A375 (cell line): ENCODE data around the gene DNAH17. TPM values are rescaled to one million over a fixed set of nuclear protein-coding genes. Genes with fewer than 3 reads are reported as not detected.

ENCODE experiments used
- small RNA-seq: library from RNA; depleted of rRNA; stranded (forward); fragments of <200 nt; gene quantifications from one replicate; pipeline ENCODE3, GENCODE V24; 2014
- total RNA-seq: library from RNA; depleted of rRNA; stranded (reverse); fragments of >200 nt; shearing (Covaris generic); gene quantifications from 2 replicates; pipeline ENCODE4 v1.2.3, GENCODE V29; 2014; rRNA removed

DNAH17 gene, protein sequence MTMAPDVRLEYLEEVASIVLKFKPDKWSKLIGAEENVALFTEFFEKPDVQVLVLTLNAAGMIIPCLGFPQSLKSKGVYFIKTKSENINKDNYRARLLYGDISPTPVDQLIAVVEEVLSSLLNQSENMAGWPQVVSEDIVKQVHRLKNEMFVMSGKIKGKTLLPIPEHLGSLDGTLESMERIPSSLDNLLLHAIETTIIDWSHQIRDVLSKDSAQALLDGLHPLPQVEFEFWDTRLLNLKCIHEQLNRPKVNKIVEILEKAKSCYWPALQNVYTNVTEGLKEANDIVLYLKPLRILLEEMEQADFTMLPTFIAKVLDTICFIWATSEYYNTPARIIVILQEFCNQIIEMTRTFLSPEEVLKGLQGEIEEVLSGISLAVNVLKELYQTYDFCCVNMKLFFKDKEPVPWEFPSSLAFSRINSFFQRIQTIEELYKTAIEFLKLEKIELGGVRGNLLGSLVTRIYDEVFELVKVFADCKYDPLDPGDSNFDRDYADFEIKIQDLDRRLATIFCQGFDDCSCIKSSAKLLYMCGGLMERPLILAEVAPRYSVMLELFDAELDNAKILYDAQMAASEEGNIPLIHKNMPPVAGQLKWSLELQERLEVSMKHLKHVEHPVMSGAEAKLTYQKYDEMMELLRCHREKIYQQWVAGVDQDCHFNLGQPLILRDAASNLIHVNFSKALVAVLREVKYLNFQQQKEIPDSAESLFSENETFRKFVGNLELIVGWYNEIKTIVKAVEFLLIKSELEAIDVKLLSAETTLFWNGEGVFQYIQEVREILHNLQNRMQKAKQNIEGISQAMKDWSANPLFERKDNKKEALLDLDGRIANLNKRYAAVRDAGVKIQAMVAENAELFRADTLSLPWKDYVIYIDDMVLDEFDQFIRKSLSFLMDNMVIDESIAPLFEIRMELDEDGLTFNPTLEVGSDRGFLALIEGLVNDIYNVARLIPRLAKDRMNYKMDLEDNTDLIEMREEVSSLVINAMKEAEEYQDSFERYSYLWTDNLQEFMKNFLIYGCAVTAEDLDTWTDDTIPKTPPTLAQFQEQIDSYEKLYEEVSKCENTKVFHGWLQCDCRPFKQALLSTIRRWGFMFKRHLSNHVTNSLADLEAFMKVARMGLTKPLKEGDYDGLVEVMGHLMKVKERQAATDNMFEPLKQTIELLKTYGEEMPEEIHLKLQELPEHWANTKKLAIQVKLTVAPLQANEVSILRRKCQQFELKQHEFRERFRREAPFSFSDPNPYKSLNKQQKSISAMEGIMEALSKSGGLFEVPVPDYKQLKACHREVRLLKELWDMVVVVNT (N-terminal part only)
- total RNA-seq, result 0.13 and 0.30 TPM in 2 replicates

DNA sequence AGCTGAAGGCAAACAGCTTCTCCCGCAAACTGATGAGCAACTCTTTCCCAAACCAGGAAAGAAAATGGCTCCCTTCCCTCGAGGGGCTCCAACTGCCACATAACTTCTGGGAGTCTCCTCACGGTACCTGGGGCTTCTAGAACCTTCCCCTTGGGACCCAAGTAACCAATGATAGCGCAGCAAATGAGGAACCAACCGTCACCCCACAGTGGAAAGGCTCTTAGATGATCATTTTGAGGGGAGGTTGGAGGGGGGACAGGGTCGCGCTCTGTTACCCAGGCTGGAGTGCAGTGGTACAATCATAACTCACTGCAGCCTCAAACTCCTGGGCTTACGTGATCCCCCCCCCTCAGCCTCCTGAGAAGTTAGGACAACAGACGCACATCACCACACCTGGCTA is at the start of gene DNAH17:
Gene DNAH17, minus strand, starts transcription at position 101 of the 400 bp plus-strand sequence. CDS start 2,339 bp downstream, outside the sequence.

DNA sequence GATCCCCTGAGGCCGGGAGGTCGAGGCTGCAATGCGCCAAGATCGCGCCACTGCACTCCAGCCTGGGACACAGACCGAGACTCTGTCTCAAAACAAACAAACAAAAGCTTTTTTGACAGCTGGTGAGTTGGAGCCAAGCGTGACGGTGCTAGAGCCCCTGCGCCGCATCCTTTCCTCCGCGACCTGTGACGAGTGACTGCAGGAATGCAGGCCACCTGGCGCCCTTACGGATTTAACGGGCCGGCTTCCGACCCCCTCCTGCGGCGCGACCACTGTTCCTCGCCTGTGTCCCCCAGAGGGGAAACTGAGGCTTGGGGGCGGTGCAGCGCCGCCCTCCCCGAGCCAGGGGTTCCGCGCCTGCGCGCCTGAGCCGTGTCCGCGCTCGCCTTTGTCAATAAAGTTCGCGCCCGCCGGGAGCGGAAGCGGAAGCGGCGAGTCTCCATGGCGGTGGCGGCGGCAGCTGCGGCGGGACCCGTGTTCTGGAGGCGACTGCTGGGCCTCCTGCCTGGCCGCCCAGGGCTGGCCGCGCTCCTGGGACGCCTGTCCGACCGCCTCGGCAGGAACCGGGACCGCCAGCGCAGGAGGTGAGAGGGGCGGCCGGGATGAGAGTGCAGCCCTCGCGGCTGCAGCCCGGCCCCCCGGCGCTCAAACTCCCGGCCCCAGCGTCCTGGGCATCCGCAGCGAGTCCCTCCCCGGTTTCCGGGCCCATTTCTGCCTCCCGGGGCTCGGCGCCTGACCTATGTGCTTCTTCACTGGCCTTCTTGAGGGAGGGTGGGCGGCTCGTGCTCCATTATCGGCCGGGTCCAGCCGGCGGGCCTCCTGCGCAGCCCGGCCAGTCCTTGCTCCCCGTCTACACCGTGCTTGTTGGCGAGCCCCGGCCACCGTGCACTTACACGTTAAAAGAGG is 198.7 kb downstream of the DNAH17 start, which contains the start of gene PGS1:
Gene PGS1, plus strand, starts transcription at position 425 of the 906 bp plus-strand sequence. Its CDS starts 17 bp downstream, at position 442.

Small RNA genes within 50 kb of the gene (small RNA-seq; reads per million reads assigned to genes)
- gene RF00415, result not detected
- gene RN7SL454P, result not detected

Other genes with a start within 250 kb of the DNAH17 start
- gene SOCS3, start 217.3 kb downstream of the DNAH17 start, total RNA-seq, result 18.7 and 18.8 TPM in 2 replicates
- gene PGS1, start 198.7 kb downstream of the DNAH17 start, total RNA-seq, result 31.9 and 34.6 TPM in 2 replicates
- gene CYTH1, start 204.9 kb upstream of the DNAH17 start, total RNA-seq, result 16.2 and 16.8 TPM in 2 replicates